HAP-1 (cell line): Measurements from ENCODE around the gene PDPR.
"Not testable (repeated sequence)": the region's sequence is repeated elsewhere in the genome, so short reads cannot be mapped to it uniquely, and the experiment has no call there.

Experiments
- DNase-seq, 2 experiments: peaks; one replicate each; pipeline ENCODE4 v3.0.0-alpha.2; 2016 to 2020; ENCODE audit warnings: low spot score in 2 of 2
- H3K27me3 ChIP-seq: fragments of 250-450 bp; sonication (Bioruptor Pico); 2 replicates; pipeline ENCODE4 v1.5.1; 2020; ENCODE audit warnings: low read depth, mild to moderate bottlenecking, moderate library complexity
- H3K36me3 ChIP-seq: fragments of 250-450 bp; sonication (Bioruptor Pico); replicated peaks from 2 replicates; pipeline ENCODE4 v1.5.1; 2020; ENCODE audit warnings: mild to moderate bottlenecking
- H3K4me1 ChIP-seq: fragments of 250-450 bp; sonication (Bioruptor Pico); 2 replicates; pipeline ENCODE4 v1.5.1; 2020; ENCODE audit warnings: mild to moderate bottlenecking
- H3K4me3 ChIP-seq: fragments of 250-450 bp; sonication (Bioruptor Pico); 2 replicates; pipeline ENCODE4 v1.5.1; 2020; ENCODE audit warnings: mild to moderate bottlenecking, moderate library complexity
- H3K9me3 ChIP-seq: fragments of 250-450 bp; sonication (Bioruptor Pico); 2 replicates; pipeline ENCODE4 v1.5.1; 2020; ENCODE audit warnings: mild to moderate bottlenecking, moderate library complexity
- in situ Hi-C: fragments of 300-500 bp; cut with MboI; formaldehyde crosslinking; loops from 3 replicates; pipeline ENCODE4 v1.14.3; 2020; ENCODE audit warnings: low sequenced_read_pairs, inconsistent platforms, mixed read lengths

PDPR gene

GRCh38 chr16:70113982-70114826 lies at the start of gene PDPR:
Gene PDPR (plus strand): TSS chr16:70114332. CDS start chr16:70120493, 6,161 bp downstream.
- H3K27me3 ChIP-seq, H3K4me1 ChIP-seq, in situ Hi-C loops, H3K9me3 ChIP-seq, H3K36me3 ChIP-seq: not testable (repeated sequence)
- H3K4me3 ChIP-seq: peak within 1 kb of the TSS; percentile 60
- peak; percentile 69 to 94 for DNase-seq

- in situ Hi-C loops: not testable (repeated sequence)
- peak; percentile 2 to 44 for DNase-seq
Observed at GRCh38 chr16:70064841-70065370, 49.2 kb upstream of the PDPR start.

DNA sequence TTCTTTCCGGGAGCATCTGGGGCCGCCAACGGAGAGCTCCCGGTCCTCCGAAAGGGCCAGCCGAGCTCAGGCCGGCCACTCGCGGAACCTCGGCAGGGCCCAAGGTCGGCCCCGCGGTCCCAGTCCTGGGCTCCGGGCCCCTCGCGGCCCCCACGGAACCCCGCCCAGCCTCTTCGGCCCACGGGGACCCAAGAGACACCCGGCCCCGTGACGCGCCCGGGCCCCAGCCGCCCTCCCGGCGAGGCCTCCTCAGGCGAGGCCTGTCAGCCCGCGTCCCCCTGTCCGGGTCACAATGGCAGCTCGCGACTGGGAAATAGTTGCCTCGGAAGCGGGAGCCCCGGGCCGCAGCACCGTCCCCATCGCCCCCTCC lies 48.8 kb upstream of the PDPR start:
- in situ Hi-C loops, H3K4me1 ChIP-seq, DNase-seq, H3K27me3 ChIP-seq, H3K36me3 ChIP-seq, H3K9me3 ChIP-seq: not testable (repeated sequence)
- peak overlapping the region; percentile 49 for H3K4me3 ChIP-seq

More at GRCh38 chr16:70064841-70065370, 49.2 kb upstream of the PDPR start:
- peak overlapping the region; percentile 49 for H3K4me3 ChIP-seq
- not testable (repeated sequence) for H3K4me1 ChIP-seq, H3K9me3 ChIP-seq, H3K36me3 ChIP-seq, H3K27me3 ChIP-seq

GRCh38 chr16:70065746-70066658 lies 48.1 kb upstream of the PDPR start:
- peak overlapping the region; percentile 49 for H3K4me3 ChIP-seq
- H3K36me3 ChIP-seq, H3K4me1 ChIP-seq, H3K9me3 ChIP-seq, H3K27me3 ChIP-seq, in situ Hi-C loops: not testable (repeated sequence)
- DNase-seq: peak; percentile 84 to 95

- H3K36me3 ChIP-seq, H3K9me3 ChIP-seq, H3K27me3 ChIP-seq, in situ Hi-C loops, H3K4me1 ChIP-seq: not testable (repeated sequence)
- peak overlapping the region; percentile 12; the same call in 1 of the 2 replicates for H3K4me3 ChIP-seq
- peak in 1 of 2 experiments; percentile 58 for DNase-seq
Observed at GRCh38 chr16:70066751-70067150, 47.4 kb upstream of the PDPR start.

GRCh38 chr16:70079081-70079480 lies 35.1 kb upstream of the PDPR start:
- H3K36me3 ChIP-seq, DNase-seq, H3K4me3 ChIP-seq, H3K4me1 ChIP-seq, in situ Hi-C loops, H3K9me3 ChIP-seq, H3K27me3 ChIP-seq: not testable (repeated sequence)

DNA sequence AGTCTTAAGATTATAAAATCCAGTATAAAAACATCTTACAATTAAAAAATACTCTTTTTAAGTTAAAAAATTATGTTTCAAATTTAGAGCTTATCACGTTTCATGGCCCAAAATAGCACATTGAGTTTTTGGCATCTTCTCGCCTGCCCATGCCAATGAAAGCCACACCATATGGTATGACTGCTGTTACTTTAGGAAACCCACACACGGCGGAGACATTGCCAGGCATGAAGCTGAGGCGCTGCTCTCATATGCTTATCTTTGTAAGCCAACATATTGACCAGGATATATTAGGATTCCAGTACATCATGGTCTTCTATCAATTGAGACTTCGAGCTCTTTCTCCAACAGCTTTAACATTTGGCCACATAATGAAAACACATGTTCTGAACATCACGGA lies 32.9 kb upstream of the PDPR start:
- in situ Hi-C loops, H3K4me3 ChIP-seq, H3K36me3 ChIP-seq, H3K27me3 ChIP-seq, H3K9me3 ChIP-seq, H3K4me1 ChIP-seq, DNase-seq: not testable (repeated sequence)

- in situ Hi-C loops, H3K4me1 ChIP-seq, H3K9me3 ChIP-seq, H3K27me3 ChIP-seq, H3K36me3 ChIP-seq, DNase-seq, H3K4me3 ChIP-seq: not testable (repeated sequence)
Observed at GRCh38 chr16:70083931-70084330, 30.2 kb upstream of the PDPR start.

DNA sequence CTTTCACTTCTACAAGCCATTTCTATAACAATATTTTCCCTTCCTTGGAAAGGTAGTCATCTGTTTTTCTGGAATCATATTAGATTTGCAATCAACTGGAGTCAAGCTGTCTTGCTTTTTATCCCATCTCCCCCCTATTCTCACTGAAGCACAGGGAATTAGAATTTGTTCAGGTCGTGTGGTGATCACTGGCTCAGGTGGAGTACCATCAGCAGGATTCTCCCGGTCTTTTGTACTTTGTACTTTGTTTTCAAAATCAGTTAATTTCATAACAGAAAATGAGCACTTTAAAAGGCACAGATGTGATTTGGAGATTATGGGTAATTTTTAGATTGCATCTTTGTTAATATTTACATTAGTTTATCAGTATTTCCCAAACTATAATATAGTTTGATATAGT lies 26.0 kb upstream of the PDPR start:
- H3K9me3 ChIP-seq, H3K4me1 ChIP-seq, H3K27me3 ChIP-seq, in situ Hi-C loops, H3K4me3 ChIP-seq, H3K36me3 ChIP-seq, DNase-seq: not testable (repeated sequence)

DNA sequence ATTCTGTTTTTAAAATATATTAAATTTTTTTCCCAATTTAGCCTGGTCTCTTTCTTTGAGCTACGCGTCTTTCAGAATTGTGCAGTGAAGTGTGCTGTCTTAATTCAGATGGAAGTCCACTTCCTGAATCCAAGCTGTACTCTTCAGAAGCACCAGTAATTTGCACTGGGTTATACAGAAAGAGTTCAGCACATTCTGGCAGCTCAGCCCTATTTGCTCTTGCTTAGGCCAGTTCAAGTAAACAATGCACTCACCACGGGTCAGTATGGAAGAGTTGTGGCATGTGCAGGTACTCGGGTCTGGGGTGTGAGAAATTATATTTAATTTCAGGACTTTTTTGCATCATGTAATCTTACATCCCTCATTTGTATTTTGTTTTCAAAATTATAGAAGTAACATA lies 25.3 kb upstream of the PDPR start:
- H3K36me3 ChIP-seq, DNase-seq, H3K27me3 ChIP-seq, H3K9me3 ChIP-seq, H3K4me1 ChIP-seq, in situ Hi-C loops, H3K4me3 ChIP-seq: not testable (repeated sequence)

- H3K27me3 ChIP-seq: not testable (repeated sequence)
Observed at GRCh38 chr16:70089289-70089688, 24.8 kb upstream of the PDPR start.

DNA sequence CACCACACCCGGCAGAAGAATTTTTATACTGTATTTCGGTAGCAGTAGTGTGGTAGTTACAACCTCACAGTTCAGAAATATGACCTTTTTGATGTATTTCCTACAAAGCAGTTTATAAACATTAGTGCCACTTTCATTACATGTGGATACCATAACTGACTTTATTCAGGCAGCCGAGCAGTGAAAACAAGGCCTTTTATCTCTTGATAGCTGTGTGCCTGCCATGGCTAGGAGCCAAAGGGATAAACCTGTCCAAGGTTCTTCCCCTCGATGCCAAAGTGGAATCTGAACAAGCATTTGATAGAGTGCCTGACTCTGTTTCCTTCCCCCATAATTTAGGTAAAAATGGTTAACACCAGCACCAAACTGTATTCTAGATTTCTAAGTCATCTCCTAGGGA lies 23.0 kb upstream of the PDPR start:
- DNase-seq, H3K4me3 ChIP-seq, in situ Hi-C loops, H3K9me3 ChIP-seq, H3K4me1 ChIP-seq, H3K36me3 ChIP-seq, H3K27me3 ChIP-seq: not testable (repeated sequence)

More at GRCh38 chr16:70089289-70089688, 24.8 kb upstream of the PDPR start:
- H3K4me1 ChIP-seq, H3K9me3 ChIP-seq, in situ Hi-C loops, H3K36me3 ChIP-seq, DNase-seq, H3K4me3 ChIP-seq: not testable (repeated sequence)

DNA sequence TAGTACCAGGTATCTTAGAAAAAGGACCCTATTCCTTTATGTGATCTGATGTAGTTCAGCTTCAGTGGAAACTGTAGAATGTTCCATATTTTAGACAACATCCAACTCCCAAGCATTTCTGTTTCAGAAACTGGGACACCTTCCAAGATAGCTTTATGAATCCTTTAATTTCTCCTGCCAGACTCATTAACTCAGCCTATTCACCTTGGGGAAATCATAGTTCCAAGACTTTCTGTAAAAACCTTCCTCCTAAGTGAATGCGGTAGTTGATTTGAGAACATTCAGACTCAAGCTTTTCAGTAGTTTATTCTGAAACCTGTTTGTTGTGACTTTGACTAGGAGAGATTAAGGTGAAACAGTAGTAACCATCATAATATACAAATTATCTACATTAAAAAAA lies 20.0 kb upstream of the PDPR start:
- H3K4me1 ChIP-seq, in situ Hi-C loops, H3K9me3 ChIP-seq, H3K36me3 ChIP-seq, DNase-seq, H3K4me3 ChIP-seq, H3K27me3 ChIP-seq: not testable (repeated sequence)
